ENCODE data around the gene RYR2. TPM values are rescaled to one million over a fixed set of nuclear protein-coding genes. Genes with fewer than 3 reads are reported as not detected.

The RYR2 gene
- total RNA-seq, 1 donor from 2014 or later, result 0.90 TPM

DNA sequence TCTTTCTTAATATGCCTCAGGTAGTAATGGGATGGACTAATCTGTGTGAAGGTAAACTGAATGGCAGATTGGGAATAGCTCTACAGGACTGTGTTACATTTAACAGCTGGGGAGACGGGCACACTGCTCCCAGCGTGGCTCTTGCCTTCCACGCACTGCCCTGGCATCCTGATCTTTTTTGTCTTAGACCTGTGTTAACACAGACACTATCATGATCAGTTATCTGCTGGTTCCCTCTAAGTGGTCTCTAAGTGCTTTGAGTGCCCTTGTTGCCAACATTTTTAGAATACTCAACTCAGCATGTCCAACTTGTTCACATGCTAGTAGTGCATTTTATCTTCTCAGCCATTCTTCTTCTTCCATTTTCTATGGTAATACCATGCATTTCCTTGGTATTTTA, 208.1 kb downstream of the RYR2 start:
- DNase-seq (ENCODE audit: low spot score), result no peak
- H3F3A ChIP-seq (ENCODE audit: low read depth), result no peaks in the 10 kb centered on the region
- H3K4me1 ChIP-seq, result peaks cover 5% of the 10 kb centered on the region
- no peak overlapping the region for H3K9ac ChIP-seq
- H3K4me3 ChIP-seq, result no peak overlapping the region
- H3K36me3 ChIP-seq, result no peaks in the 10 kb centered on the region
- Mint-ChIP-seq H3K4me3 (no peak overlapping the region), H3K4me1 (no peaks in the 10 kb centered on the region), H3K36me3 (no peaks in the 10 kb centered on the region), H3K9me3 (no peaks in the 10 kb centered on the region), H3K27ac (no peak overlapping the region), H3K27me3 (ENCODE audit: insufficient read depth, low read depth) (no peaks in the 10 kb centered on the region)
- H3K4me2 ChIP-seq, result no peak overlapping the region
- H4K20me1 ChIP-seq (ENCODE audit: low read depth), result no peaks in the 10 kb centered on the region
- no peaks in the 10 kb centered on the region for H3K27me3 ChIP-seq
- H2AFZ ChIP-seq (replicated peaks), result no peak overlapping the region
- H3K79me2 ChIP-seq (ENCODE audit: low read depth), result no peaks in the 10 kb centered on the region
- no peak overlapping the region for H3K27ac ChIP-seq
- H3K9me3 ChIP-seq (ENCODE audit: low read depth), result no peaks in the 10 kb centered on the region
- TF ChIP-seq, protein P1, sequence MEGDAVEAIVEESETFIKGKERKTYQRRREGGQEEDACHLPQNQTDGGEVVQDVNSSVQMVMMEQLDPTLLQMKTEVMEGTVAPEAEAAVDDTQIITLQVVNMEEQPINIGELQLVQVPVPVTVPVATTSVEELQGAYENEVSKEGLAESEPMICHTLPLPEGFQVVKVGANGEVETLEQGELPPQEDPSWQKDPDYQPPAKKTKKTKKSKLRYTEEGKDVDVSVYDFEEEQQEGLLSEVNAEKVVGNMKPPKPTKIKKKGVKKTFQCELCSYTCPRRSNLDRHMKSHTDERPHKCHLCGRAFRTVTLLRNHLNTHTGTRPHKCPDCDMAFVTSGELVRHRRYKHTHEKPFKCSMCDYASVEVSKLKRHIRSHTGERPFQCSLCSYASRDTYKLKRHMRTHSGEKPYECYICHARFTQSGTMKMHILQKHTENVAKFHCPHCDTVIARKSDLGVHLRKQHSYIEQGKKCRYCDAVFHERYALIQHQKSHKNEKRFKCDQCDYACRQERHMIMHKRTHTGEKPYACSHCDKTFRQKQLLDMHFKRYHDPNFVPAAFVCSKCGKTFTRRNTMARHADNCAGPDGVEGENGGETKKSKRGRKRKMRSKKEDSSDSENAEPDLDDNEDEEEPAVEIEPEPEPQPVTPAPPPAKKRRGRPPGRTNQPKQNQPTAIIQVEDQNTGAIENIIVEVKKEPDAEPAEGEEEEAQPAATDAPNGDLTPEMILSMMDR (IDR thresholded peaks at IDR 0.05), result no peak
- TF ChIP-seq EZH2phosphoT487 (IDR thresholded peaks at IDR 0.05), result no peak
- no peak for TF ChIP-seq EZH2 (IDR thresholded peaks at IDR 0.05)

DNA sequence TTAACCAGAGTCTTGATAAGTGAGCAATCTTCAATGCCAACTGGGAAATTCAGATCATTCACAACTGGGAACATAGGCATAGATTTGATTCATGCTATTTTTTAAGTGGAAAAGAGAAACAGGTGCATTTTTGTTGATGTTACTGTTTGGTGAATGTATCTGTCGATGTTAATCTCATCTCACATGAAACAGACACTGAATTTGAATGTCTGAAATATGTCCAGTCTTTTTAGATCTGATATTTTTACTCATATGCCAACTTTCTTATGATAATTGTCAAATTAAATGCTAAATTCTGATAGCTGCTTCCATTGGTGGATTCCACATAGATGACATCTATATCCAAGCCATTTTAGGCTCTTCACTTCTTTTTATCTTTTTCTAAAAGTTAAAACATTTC, 213.1 kb downstream of the RYR2 start:
- Mint-ChIP-seq H3K27me3 (ENCODE audit: insufficient read depth, low read depth) (no peaks in the 10 kb centered on the region), H3K4me1 (no peaks in the 10 kb centered on the region), H3K27ac (no peak overlapping the region), H3K36me3 (no peaks in the 10 kb centered on the region), H3K4me3 (no peak overlapping the region), H3K9me3 (no peaks in the 10 kb centered on the region)
- DNase-seq (ENCODE audit: low spot score), result no peak
- H3K4me1 ChIP-seq, result no peaks in the 10 kb centered on the region
- H3K27ac ChIP-seq, result no peak overlapping the region
- H3K4me2 ChIP-seq, result no peak overlapping the region
- no peaks in the 10 kb centered on the region for H3K9me3 ChIP-seq (ENCODE audit: low read depth)
- TF ChIP-seq EZH2 (IDR thresholded peaks at IDR 0.05) (no peak), EZH2phosphoT487 (IDR thresholded peaks at IDR 0.05) (no peak)
- no peak overlapping the region for H3K4me3 ChIP-seq
- no peaks in the 10 kb centered on the region for H4K20me1 ChIP-seq (ENCODE audit: low read depth)
- no peaks in the 10 kb centered on the region for H3K36me3 ChIP-seq
- H3K27me3 ChIP-seq, result no peaks in the 10 kb centered on the region
- no peaks in the 10 kb centered on the region for H3K79me2 ChIP-seq (ENCODE audit: low read depth)
- no peak overlapping the region for H2AFZ ChIP-seq (replicated peaks)
- H3F3A ChIP-seq (ENCODE audit: low read depth), result no peaks in the 10 kb centered on the region
- no peak overlapping the region for H3K9ac ChIP-seq

DNA sequence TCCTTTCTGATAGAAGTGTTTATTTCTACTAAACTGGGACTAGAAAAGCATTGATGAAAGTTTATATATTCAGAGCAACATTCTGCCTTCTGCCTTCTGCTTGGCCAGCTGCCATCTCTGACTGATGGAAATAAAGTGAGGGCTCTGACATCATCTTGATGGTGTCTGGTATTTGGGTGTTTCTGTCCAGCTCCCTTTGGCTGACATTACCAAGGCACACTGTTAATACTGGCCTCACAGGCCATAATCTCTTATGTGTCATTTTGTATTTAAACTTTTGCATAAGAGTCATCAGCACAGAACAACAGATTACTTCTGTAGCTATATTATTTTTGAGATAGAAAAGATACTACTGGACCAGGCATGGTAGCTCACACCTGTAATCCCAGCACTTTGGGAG, 216.9 kb downstream of the RYR2 start:
- Histone ChIP-seq H2AFZ (replicated peaks) (no peak overlapping the region), H4K20me1 (ENCODE audit: low read depth) (no peaks in the 10 kb centered on the region), H3K79me2 (ENCODE audit: low read depth) (no peaks in the 10 kb centered on the region), H3K27ac (no peak overlapping the region), H3K4me1 (no peaks in the 10 kb centered on the region), H3K9me3 (ENCODE audit: low read depth) (no peaks in the 10 kb centered on the region), H3F3A (ENCODE audit: low read depth) (no peaks in the 10 kb centered on the region), H3K4me3 (no peak overlapping the region), H3K9ac (no peak overlapping the region), H3K4me2 (no peak overlapping the region), H3K36me3 (no peaks in the 10 kb centered on the region), H3K27me3 (no peaks in the 10 kb centered on the region)
- no peaks in the 10 kb centered on the region for H3K9me3 Mint-ChIP-seq
- TF ChIP-seq EZH2 (IDR thresholded peaks at IDR 0.05), result no peak
- TF ChIP-seq, protein P1 (IDR thresholded peaks at IDR 0.05), result no peak
- no peak for TF ChIP-seq EZH2phosphoT487 (IDR thresholded peaks at IDR 0.05)
- no peaks in the 10 kb centered on the region for H3K36me3 Mint-ChIP-seq
- no peaks in the 10 kb centered on the region for H3K4me1 Mint-ChIP-seq
- DNase-seq (ENCODE audit: low spot score), result no peak
- H3K27me3 Mint-ChIP-seq (ENCODE audit: insufficient read depth, low read depth), result no peaks in the 10 kb centered on the region
- H3K27ac Mint-ChIP-seq, result no peak overlapping the region
- no peak overlapping the region for H3K4me3 Mint-ChIP-seq

DNA sequence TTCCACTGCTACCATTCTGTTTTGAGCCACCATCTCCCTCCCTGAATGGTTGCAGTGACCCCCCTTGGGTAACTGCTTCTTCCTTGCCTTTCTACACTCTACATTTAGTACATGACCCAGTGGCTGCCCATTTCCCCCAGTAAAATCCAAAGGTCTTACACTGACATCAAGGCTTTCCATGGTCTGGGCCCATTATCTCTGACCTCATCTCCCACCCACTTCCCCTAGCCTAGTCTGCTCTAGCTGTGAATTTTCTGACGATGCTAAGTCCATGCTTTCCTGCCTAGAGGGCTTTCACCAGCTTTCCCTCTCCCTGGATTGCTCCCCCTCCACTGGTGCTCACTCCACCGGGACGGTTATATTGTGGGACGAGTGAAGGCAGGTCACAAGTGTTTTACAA, 219.2 kb downstream of the RYR2 start:
- Mint-ChIP-seq H3K27ac (no peak overlapping the region), H3K36me3 (no peaks in the 10 kb centered on the region), H3K27me3 (ENCODE audit: insufficient read depth, low read depth) (no peaks in the 10 kb centered on the region), H3K9me3 (no peaks in the 10 kb centered on the region), H3K4me3 (no peak overlapping the region), H3K4me1 (no peaks in the 10 kb centered on the region)
- Histone ChIP-seq H3K4me3 (no peak overlapping the region), H3K79me2 (ENCODE audit: low read depth) (no peaks in the 10 kb centered on the region), H3F3A (ENCODE audit: low read depth) (no peaks in the 10 kb centered on the region), H3K4me2 (no peak overlapping the region), H3K36me3 (no peaks in the 10 kb centered on the region), H3K9ac (no peak overlapping the region), H3K27ac (no peak overlapping the region), H3K27me3 (no peaks in the 10 kb centered on the region), H2AFZ (replicated peaks) (no peak overlapping the region), H3K9me3 (ENCODE audit: low read depth) (no peaks in the 10 kb centered on the region), H4K20me1 (ENCODE audit: low read depth) (no peaks in the 10 kb centered on the region), H3K4me1 (no peaks in the 10 kb centered on the region)
- no peak for DNase-seq (ENCODE audit: low spot score)
- TF ChIP-seq, protein P1 (IDR thresholded peaks at IDR 0.05), result no peak
- TF ChIP-seq EZH2phosphoT487 (IDR thresholded peaks at IDR 0.05), result no peak
- no peak for TF ChIP-seq EZH2 (IDR thresholded peaks at IDR 0.05)
